K562 (cell line): ENCODE results near the gene SPRY4. TPM values are rescaled to one million over a fixed set of nuclear protein-coding genes. Genes with fewer than 3 reads are reported as not detected.

Source experiments
- BRD9 ChIP-seq: fragments of 450-650 bp; IDR thresholded peaks from 2 replicates; pipeline ENCODE4 v1.6.1; 2018; ENCODE audit warnings: low read depth; ENCODE audit not compliant: partially characterized antibody
- CBX1 ChIP-seq: sonication (generic); IDR thresholded peaks from 2 replicates; pipeline ENCODE4 v1.6.1; 2016; ENCODE audit warnings: antibody characterized with exemption, low read depth, mild to moderate bottlenecking
- CBX3 ChIP-seq, 2 experiments: IDR thresholded peaks; 1 replicate in 1 of 2; 2 replicates in 1 of 2; pipeline ENCODE4 v1.6.1; 2012; ENCODE audit warnings: inconsistent platforms in 2 of 2, low read length in 2 of 2, borderline replicate concordance in 1 of 2, control low read depth in 1 of 2
- CREM ChIP-seq: IDR thresholded peaks from 2 replicates; pipeline ENCODE4 v1.6.1; 2014; ENCODE audit warnings: antibody characterized with exemption, low read depth
- ESRRA ChIP-seq: fragments of 450-650 bp; IDR thresholded peaks from 2 replicates; pipeline ENCODE4 v1.6.1; 2014; ENCODE audit warnings: low read depth, mild to moderate bottlenecking, moderate library complexity, borderline replicate concordance
- FOXP4 ChIP-seq: sonication (generic); formaldehyde crosslinking; IDR thresholded peaks from 2 replicates; pipeline ENCODE4 v1.8.0; 2022; ENCODE audit warnings: mild to moderate bottlenecking, missing genetic modification reagents, borderline replicate concordance
- NFE2L1 ChIP-seq: fragments of 450-650 bp; IDR thresholded peaks from 2 replicates; pipeline ENCODE4 v1.6.1; 2016; ENCODE audit warnings: missing genetic modification characterization, low read depth, mild to moderate bottlenecking, missing compliant biosample characterization, moderate library complexity, borderline replicate concordance
- NFRKB ChIP-seq: fragments of 450-650 bp; IDR thresholded peaks from 2 replicates; pipeline ENCODE4 v1.6.1; 2016; ENCODE audit warnings: low read depth
- PTTG1 ChIP-seq: fragments of 450-650 bp; IDR thresholded peaks from 2 replicates; pipeline ENCODE4 v1.6.1; 2016; ENCODE audit warnings: low read depth, mild to moderate bottlenecking, missing genetic modification characterization, missing compliant biosample characterization
- SP2 ChIP-seq: IDR thresholded peaks from 2 replicates; pipeline ENCODE4 v1.6.1; 2011; ENCODE audit warnings: mild to moderate bottlenecking, low read depth, low read length, moderate library complexity; ENCODE audit not compliant: poor library complexity, severe bottlenecking; ENCODE audit errors: extremely low read depth
- XRCC3 ChIP-seq: fragments of 450-650 bp; IDR thresholded peaks from 2 replicates; pipeline ENCODE4 v1.6.1; 2017; ENCODE audit warnings: mild to moderate bottlenecking, moderate library complexity
- ZBTB34 ChIP-seq: fragments of 250-450 bp; sonication (Bioruptor Pico); IDR thresholded peaks from 2 replicates; pipeline ENCODE4 v1.8.0; 2021; ENCODE audit warnings: mild to moderate bottlenecking, moderate library complexity
- ZNF316 ChIP-seq: fragments of 450-650 bp; IDR thresholded peaks from 2 replicates; pipeline ENCODE4 v1.6.1; 2016
- ZNF707 ChIP-seq: fragments of 250-450 bp; sonication (Bioruptor Pico); conservative IDR thresholded peaks from 2 replicates; pipeline ENCODE4 v1.8.0; 2022; ENCODE audit warnings: inconsistent platforms, mild to moderate bottlenecking, moderate library complexity
- polyA plus RNA-seq, 8 experiments: library from polyadenylated mRNA; depleted of rRNA in 4 of 8; stranded (reverse) in 5 of 8; unstranded in 3 of 8; fragments of >200 nt; fragmentation: Nextera tagmentation in 2 of 8; fragmentation: Illumina TruSeq in 1 of 8; extraction: Ambion mirVana in 2 of 8; extraction: Trizol in 1 of 8; gene quantifications; 2 replicates each; pipeline versions ENCODE4 v1.2.1 to v1.2.3, GENCODE V29; 2011 to 2014; ENCODE audit warnings: inconsistent platforms in 1 of 8, missing spikeins in 1 of 8
- total RNA-seq, 7 experiments: library from RNA; depleted of rRNA in 6 of 7; stranded (reverse); fragments of >200 nt in 6 of 7; fragmentation: Illumina TruSeq in 2 of 7; extraction: Trizol in 2 of 7; gene quantifications; 2 replicates each; pipeline versions ENCODE4 v1.2.1 to v1.2.3, GENCODE V29; 2011 to 2021; ENCODE audit warnings: low replicate concordance in 1 of 7
- TF ChIP-seq, protein P1 (sequence below), 2 experiments: fragments of 450-650 bp; IDR thresholded peaks; 2 replicates each; pipeline ENCODE4 v1.6.1; 2016
- TF ChIP-seq, protein P2 (sequence below), 2 experiments: IDR thresholded peaks in 1 of 2; conservative IDR thresholded peaks in 1 of 2; 2 replicates each; pipeline ENCODE4 v1.6.1; 2016; ENCODE audit warnings: low read depth in 2 of 2, mild to moderate bottlenecking in 1 of 2, missing compliant biosample characterization in 1 of 2, missing genetic modification characterization in 1 of 2, moderate library complexity in 1 of 2

Gene SPRY4
- total and polyA plus RNA-seq, 9 of the 15 experiments (the other 6 are each of a cell fraction or from before 2014, with no cell fraction given): 2.6 to 24.2 (median 9.5) TPM

- TF ChIP-seq CBX3 (IDR thresholded peaks at IDR 0.05; ENCODE audit: borderline replicate concordance in 1 of 2, low read length in 2 of 2) (peak in 1 of 2 experiments; percentile 85; a peak in 2 of 3 replicates), ZNF316 (peak; percentile 91), CREM (no peak), PTTG1 (tag) (0 out of 2 replicates have a peak, but pooled peaks have one; percentile 33), XRCC3 (no peak), BRD9 (peak; percentile 13), ESRRA (no peak), NFE2L1 (tag) (no peak), NFRKB (peak; percentile 92; the same call in 1 of the 2 replicates), SP2 (no peak), FOXP4 (CRISPR knock-in tag) (no peak), CBX1 (0 out of 2 replicates have a peak, but pooled peaks have one; percentile 8), ZNF707 (CRISPR knock-in tag) (no peak), ZBTB34 (no peak)
- TF ChIP-seq, protein P1, sequence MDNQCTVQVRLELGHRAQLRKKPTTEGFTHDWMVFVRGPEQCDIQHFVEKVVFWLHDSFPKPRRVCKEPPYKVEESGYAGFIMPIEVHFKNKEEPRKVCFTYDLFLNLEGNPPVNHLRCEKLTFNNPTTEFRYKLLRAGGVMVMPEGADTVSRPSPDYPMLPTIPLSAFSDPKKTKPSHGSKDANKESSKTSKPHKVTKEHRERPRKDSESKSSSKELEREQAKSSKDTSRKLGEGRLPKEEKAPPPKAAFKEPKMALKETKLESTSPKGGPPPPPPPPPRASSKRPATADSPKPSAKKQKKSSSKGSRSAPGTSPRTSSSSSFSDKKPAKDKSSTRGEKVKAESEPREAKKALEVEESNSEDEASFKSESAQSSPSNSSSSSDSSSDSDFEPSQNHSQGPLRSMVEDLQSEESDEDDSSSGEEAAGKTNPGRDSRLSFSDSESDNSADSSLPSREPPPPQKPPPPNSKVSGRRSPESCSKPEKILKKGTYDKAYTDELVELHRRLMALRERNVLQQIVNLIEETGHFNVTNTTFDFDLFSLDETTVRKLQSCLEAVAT (IDR thresholded peaks at IDR 0.05): no peak
- TF ChIP-seq, protein P2, sequence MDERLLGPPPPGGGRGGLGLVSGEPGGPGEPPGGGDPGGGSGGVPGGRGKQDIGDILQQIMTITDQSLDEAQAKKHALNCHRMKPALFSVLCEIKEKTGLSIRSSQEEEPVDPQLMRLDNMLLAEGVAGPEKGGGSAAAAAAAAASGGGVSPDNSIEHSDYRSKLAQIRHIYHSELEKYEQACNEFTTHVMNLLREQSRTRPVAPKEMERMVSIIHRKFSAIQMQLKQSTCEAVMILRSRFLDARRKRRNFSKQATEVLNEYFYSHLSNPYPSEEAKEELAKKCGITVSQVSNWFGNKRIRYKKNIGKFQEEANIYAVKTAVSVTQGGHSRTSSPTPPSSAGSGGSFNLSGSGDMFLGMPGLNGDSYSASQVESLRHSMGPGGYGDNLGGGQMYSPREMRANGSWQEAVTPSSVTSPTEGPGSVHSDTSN (CRISPR knock-in tag; IDR thresholded peaks at IDR 0.05; ENCODE audit: low read depth): no peak
- TF ChIP-seq, protein P2 (tag; conservative IDR thresholded peaks at IDR 0.05; ENCODE audit: low read depth): no peak
Observed at GRCh38 chr5:142356349-142356715, 31.5 kb upstream of the SPRY4 start (continued).
